T47D (cell line): ENCODE measurements around the gene SLC4A5.

Source experiments
- DNase-seq, 2 experiments: peaks; one replicate each; pipeline versions ENCODE4 v3.0.0 to v3.0.0-alpha.2; 2011 to 2012; ENCODE audit warnings: low read depth in 1 of 2, low spot score in 1 of 2
- JUND ChIP-seq: IDR thresholded peaks from 2 replicates; pipeline ENCODE4 v1.6.1; 2012; ENCODE audit warnings: low read depth
- in situ Hi-C: cut with HindIII; loops from 2 replicates; pipeline ENCODE4 v1.10.0; 2016; ENCODE audit warnings: low sequenced_read_pairs, low pct_unique_long_range_greater_than_20kb

SLC4A5 gene, protein sequence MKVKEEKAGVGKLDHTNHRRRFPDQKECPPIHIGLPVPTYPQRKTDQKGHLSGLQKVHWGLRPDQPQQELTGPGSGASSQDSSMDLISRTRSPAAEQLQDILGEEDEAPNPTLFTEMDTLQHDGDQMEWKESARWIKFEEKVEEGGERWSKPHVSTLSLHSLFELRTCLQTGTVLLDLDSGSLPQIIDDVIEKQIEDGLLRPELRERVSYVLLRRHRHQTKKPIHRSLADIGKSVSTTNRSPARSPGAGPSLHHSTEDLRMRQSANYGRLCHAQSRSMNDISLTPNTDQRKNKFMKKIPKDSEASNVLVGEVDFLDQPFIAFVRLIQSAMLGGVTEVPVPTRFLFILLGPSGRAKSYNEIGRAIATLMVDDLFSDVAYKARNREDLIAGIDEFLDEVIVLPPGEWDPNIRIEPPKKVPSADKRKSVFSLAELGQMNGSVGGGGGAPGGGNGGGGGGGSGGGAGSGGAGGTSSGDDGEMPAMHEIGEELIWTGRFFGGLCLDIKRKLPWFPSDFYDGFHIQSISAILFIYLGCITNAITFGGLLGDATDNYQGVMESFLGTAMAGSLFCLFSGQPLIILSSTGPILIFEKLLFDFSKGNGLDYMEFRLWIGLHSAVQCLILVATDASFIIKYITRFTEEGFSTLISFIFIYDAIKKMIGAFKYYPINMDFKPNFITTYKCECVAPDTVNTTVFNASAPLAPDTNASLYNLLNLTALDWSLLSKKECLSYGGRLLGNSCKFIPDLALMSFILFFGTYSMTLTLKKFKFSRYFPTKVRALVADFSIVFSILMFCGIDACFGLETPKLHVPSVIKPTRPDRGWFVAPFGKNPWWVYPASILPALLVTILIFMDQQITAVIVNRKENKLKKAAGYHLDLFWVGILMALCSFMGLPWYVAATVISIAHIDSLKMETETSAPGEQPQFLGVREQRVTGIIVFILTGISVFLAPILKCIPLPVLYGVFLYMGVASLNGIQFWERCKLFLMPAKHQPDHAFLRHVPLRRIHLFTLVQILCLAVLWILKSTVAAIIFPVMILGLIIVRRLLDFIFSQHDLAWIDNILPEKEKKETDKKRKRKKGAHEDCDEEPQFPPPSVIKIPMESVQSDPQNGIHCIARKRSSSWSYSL

DNA sequence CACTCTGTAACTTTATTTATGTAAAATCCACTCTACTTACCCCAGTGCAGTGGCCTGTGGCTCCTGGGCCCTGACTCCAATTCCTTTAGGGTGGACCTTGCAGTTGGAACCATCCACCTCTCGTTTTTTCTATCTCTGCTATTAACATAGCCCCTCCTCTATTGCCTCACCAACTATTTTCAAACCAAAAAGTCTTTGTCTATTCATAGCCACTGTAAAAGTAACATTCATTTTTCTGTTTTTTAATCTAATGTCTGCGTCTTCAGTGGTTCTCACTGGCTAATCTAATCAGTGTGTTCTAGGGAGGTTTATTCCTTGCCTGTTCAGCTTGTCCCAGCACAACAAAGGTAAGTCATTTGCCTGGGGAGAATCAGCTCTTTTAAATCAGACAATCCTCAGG lies at the start of gene SLC4A5:
SLC4A5 (minus strand) TSS at position 101 of the 400 bp plus-strand sequence. CDS start 28,393 bp downstream, outside the sequence.
- TF ChIP-seq JUND: no peak
- in situ Hi-C loops: no loop called here
- no peak for DNase-seq

DNA sequence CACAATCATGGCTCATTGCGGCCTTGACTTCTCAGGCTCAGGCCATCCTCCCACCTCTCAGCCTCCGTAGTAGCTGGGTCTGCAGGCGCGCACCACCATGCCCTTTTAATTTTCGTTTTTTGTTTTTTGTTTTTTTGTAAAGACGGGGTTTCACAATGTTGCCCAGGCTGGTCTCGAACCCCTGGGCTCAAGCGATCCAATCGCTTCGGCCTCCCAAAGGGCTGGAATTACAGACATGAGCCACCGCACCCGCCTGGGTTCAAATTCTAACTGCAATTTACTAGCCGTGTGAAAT lies 49.2 kb upstream of the SLC4A5 start:
- DNase-seq: peak in 1 of 2 experiments; percentile 33
- in situ Hi-C loops: no loop called here
- no peak for TF ChIP-seq JUND

DNA sequence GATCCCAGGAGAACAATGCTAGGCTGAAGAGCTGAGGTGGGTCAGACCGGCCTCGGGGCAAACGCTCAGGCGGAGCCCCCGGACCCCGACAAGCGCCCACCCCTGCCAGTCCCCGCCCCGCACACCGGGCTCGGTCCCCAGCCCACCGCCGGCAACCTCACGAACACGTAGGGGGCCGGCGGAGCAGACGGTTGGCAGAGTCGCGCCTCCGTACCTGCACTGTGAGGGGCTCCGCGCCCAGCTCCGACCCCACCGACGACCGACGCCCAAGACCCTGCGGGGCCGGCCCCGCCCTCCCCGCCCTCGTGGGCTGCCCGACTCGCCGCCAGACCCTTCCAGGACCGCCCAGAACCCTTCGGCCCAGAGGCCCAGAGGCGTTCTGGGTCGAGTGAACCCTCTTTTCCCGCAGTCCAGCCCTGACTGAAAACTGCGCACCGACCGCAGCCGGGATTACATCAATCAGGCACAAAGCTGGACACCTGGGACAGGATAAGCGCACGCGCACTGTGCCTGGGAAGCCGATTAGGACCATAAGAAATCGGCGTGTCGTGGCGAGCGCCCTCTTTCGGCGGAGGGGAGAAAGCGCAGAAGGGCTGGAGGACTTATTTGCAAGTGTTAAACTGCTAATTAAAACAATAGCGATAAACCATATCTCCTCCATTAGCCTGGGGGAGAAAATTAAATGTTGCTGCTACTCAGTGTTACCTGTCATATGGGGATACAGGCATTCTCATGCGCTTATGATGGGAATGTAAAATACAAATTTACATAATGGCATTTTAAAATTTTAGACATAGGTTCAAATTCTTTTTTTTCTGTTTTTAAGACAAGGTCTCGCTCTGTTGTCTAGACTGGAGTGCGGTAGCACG lies 48.6 kb upstream of the SLC4A5 start:
- peak; percentile 83 to 91 for DNase-seq
- in situ Hi-C loops: no loop called here

DNA sequence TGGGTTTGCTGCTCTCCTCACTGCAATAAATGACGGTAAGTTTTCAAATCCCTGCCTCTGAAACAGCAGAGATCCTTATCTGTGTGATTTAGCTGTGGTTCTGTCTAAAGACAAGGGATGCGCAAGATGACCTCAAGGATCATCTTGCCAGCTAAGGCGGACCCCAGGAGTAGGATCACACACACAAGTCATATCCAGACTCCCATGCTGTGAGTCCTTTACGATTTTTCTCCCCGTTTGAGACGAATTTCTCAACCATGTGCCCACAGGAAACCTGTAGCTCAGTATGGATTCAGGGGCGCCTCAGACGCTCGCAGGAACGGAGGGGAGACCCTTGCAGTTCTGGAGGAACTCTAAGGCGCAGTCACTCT lies 48.0 kb upstream of the SLC4A5 start:
- TF ChIP-seq JUND: no peak
- DNase-seq: no peak
- in situ Hi-C loops: no loop called here

More for the DNA sequence above, 48.6 kb upstream of the SLC4A5 start:
- TF ChIP-seq JUND: no peak

DNA sequence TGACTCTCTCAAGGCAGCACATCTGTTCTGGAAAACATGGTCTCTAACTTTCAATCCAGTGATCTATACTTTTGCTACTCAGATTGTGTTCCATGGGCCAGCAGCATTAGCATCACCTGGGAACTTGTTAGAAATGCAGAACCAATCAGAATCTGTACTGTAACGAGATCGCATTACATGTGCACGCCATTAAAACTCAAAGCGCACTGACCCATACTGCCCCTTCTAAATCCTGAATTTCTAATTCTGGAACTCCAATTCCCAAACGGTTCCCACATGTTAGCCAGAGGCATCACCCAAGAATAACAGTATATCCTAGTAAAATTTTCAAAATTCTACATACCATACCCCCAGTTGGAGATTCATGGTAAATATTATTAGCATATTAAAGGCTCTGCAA lies 47.4 kb upstream of the SLC4A5 start:
- no peak for DNase-seq
- in situ Hi-C loops: no loop called here
- no peak for TF ChIP-seq JUND

DNA sequence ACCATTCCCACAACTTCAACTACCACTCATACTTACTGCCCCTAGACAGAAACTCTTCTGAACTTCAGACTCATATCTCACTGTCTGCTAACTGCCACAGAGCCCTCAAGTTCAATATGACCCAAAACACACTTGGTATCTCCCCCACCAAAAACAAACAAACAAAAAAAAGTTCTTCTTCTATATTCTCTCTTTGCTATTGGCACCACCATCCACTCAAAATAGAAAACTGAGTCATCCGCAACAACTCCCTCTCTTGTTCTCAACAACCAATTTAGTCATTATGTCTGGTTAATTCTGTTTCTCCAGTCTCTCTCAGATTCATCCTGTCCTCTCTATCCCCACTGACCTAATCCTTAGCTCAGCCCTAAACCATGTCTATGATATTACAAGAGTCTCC lies 44.1 kb upstream of the SLC4A5 start:
- no peak for DNase-seq
- no peak for TF ChIP-seq JUND
- in situ Hi-C loops: no loop called here

DNA sequence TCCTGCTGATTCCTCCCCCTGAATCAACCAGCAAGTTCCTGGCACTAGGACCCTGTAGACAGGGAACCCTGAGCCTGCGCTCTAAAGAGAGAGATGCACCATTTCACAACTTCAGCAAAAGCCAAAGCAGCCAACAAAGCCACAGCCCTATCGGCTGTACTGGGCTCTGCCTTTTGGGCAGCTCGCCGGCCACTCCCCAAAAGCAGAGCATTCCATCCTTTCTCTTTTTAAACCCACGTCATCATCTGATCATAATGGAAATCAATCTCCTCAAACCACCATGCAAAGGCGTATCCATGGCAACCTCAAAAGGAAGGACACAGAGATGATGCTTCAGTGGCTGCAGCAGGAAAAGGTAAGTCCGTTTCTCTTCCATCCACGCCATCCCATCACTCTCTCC lies 42.2 kb upstream of the SLC4A5 start:
- no peak for DNase-seq
- no peak for TF ChIP-seq JUND
- in situ Hi-C loops: no loop called here

DNA sequence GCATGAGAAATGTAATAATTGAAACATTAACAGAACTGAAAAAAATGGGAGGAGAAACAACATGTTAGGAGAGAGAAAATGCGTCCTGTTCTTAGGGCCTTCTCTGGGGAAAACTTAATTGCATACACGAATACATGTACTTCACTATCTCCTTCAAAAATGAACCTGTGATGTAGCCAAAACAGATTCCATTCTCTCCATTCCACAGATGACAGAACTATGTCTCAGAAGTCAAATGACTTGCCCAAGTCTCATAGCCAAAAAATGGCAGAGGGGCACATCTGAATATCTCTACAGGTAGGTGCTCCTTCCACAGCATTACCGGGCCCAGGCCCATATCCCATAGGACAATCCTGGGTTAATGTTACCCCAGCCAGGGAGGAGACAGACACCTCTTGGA lies 40.8 kb upstream of the SLC4A5 start:
- in situ Hi-C loops: no loop called here
- DNase-seq: no peak
- no peak for TF ChIP-seq JUND

DNA sequence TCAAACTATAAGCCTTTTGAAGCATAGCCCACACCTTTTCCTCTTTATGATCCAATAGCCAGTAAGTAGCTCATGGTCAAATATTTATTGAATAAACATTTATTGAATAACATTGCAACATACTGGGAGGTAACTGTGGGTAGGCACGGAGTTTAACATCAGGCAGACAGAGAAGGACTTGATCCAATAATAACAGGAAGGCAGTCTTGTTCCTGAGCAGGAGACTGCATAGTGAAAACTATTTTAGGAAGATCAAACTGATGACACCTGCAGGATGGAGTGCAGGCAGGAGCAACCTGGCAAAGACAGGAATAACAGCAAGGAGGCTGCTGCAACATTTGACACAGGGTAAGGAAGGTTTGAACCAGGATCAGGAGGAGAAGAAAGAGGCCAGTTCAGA lies 40.0 kb upstream of the SLC4A5 start:
- in situ Hi-C loops: no loop called here
- peak; percentile 58 to 85 for DNase-seq
- TF ChIP-seq JUND: 0 out of 2 replicates have a peak, but pooled peaks have one; percentile 7

DNA sequence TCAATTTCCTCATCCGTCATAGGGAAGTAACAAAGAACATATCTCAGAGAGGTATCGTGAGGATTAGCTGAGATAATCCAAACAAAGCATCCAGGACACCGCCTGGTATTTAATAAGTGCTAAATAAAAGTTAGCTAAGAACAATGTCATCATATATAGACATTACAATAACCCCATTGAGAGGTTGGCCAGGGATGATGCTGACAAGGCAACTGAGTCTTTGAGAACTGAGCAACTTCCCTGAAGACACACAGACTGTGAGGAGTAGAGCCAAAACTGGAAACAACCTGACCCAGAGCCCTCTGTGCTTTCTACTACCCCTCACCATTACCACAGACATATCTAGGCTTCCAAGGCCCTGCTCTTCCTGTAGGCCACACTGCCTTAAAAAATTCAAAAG lies 38.5 kb upstream of the SLC4A5 start:
- DNase-seq: no peak
- in situ Hi-C loops: no loop called here
- TF ChIP-seq JUND: no peak

DNA sequence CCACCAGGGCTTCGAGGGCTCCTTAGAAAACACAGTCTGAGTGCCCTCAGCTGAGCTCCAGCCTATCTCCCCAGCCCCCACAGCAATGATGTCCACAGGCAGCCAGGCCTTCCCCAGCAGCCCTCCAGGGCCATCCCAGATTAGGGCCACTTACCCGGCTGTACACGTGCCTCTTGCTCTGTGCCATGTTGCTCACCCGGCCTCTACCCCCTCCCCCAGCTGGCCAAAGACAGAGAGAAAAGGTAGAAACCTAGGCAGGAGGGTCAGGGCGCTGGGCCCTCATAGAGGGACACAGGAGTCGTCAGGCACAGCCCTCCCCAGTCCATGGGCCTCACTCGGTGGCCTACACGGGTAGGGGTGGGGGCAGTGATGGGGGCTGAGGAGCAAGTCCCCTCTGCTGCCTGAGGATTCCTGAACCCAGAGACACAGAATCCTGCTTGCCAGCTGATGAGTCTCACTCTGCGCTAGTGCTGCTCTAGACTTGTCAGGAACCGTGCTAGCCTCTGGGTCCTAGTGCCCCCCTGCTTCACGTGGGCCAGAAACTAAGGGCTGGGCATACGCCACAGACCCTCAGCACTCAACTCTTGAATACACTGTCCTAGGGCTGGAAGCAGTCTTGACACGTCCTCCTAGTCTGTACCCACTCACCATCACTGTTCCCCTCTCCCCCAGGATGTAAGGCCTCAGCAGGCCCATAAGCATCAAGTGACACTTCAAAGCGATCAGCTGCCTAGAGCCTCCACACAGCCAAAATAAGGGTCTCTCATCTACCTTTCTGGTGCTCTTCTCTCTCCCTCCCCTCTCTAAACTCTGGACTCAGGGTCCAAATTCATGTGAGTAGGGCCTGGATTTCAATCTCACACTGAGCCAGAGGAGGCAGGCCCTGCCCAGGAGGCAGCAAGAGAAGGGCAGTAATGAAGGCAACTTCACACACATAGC lies 36.9 kb upstream of the SLC4A5 start, which contains the start of gene DCTN1:
DCTN1 (minus strand) TSS at position 461 of the 939 bp plus-strand sequence; CDS start at position 187, 274 bp downstream.
- DNase-seq: peak; percentile 33 to 45
- no peak for TF ChIP-seq JUND

More for the DNA sequence above, 36.9 kb upstream of the SLC4A5 start, which contains the start of gene DCTN1:
- in situ Hi-C loops: no loop called here
